Lower leg skin (tissue), 4 donors: ENCODE results near the gene KRTAP10-6. TPM values are rescaled to one million over a fixed set of nuclear protein-coding genes. Genes with fewer than 3 reads are reported as not detected.
A peak's percentile ranks its signal among the peaks of the same experiment; 100 is the strongest.
"Not testable (repeated sequence)": the region's sequence is repeated elsewhere in the genome, so short reads cannot be mapped to it uniquely, and the experiment has no call there.

Source experiments
- DNase-seq, 2 donors: peaks; one replicate each; pipeline ENCODE4 v3.0.0-alpha.2; 2019; ENCODE audit warnings: low spot score in 2 of 2
- H3K4me3 ChIP-seq: fragments of 200-600 bp; sonication (generic); 2 replicates; pipeline ENCODE4 v1.5.1; 2017; ENCODE audit warnings: mild to moderate bottlenecking, low read depth; ENCODE audit not compliant: poor library complexity, severe bottlenecking
- CTCF ChIP-seq, 3 donors: fragments of 450-650 bp; IDR thresholded peaks; one replicate each; pipeline ENCODE4 v1.5.1; 2016; ENCODE audit warnings: antibody characterized with exemption in 3 of 3, mild to moderate bottlenecking in 3 of 3, moderate library complexity in 2 of 3
- POLR2A ChIP-seq, 2 donors: fragments of 450-650 bp; IDR thresholded peaks; one replicate each; pipeline ENCODE4 v1.6.1; 2016 to 2017; ENCODE audit warnings: antibody characterized with exemption in 2 of 2, mild to moderate bottlenecking in 1 of 2, moderate library complexity in 1 of 2
- WGBS, 2 donors: methylation state at CpG; one replicate each; pipeline ENCODE4 v1.1.5; 2018; 5-methylcytosine and 5-hydroxymethylcytosine counted together
- intact Hi-C: fragments of 100-400 bp; cut with DNase I; formaldehyde crosslinking; loops from one replicate; pipeline ENCODE4 v1.15.0; 2023; ENCODE audit warnings: low total_unique reads
- total RNA-seq, 4 donors: library from RNA; depleted of rRNA; stranded (reverse); fragments of >200 nt; gene quantifications; one replicate each; pipeline ENCODE4 v1.1.0, GENCODE V29; 2016

The KRTAP10-6 gene
- total RNA-seq, 4 donors from 2014 or later: 1.3 TPM; not detected in 3

GRCh38 chr21:44558695-44559094, 33.6 kb downstream of the KRTAP10-6 start, which contains the start of gene KRTAP10-3:
TSS of gene KRTAP10-3 (minus strand) at chr21:44558795. CDS start at chr21:44558715, 80 bp downstream.
- intact Hi-C loops: no loop called here
- TF ChIP-seq CTCF (IDR thresholded peaks at IDR 0.05) (no peak), POLR2A (IDR thresholded peaks at IDR 0.05) (no peak)
- H3K4me3 ChIP-seq: no peak within 1 kb of the TSS
- DNase-seq: no peak
- WGBS, 2 donors: 71 to 77% methylated on average over 5 of the region's 5 CpGs

GRCh38 chr21:44558329-44558675, 34.0 kb downstream of the KRTAP10-6 start:
- DNase-seq: peak in 1 of 2 donors; percentile 65

GRCh38 chr21:44557491-44558328, 34.6 kb downstream of the KRTAP10-6 start:
- intact Hi-C loops: no loop called here
- TF ChIP-seq POLR2A (IDR thresholded peaks at IDR 0.05) (no peak), CTCF (IDR thresholded peaks at IDR 0.05) (no peak)
- WGBS, 2 donors: 64 to 70% methylated on average over 30 of the region's 30 CpGs
- H3K4me3 ChIP-seq: no peak overlapping the region
- peak in 1 of 2 donors; percentile 80 for DNase-seq

More at GRCh38 chr21:44558329-44558675, 34.0 kb downstream of the KRTAP10-6 start:
- intact Hi-C loops, H3K4me3 ChIP-seq: not testable (repeated sequence)
- 74 to 77% methylated on average over 10 of the region's 10 CpGs for WGBS, 2 donors

GRCh38 chr21:44556879-44557278, 35.4 kb downstream of the KRTAP10-6 start:
- peak in 1 of 2 donors; percentile 59 for DNase-seq
- WGBS, 2 donors: 83 to 85% methylated on average over 9 of the region's 9 CpGs
- no peak for TF ChIP-seq CTCF (IDR thresholded peaks at IDR 0.05)
- TF ChIP-seq POLR2A (IDR thresholded peaks at IDR 0.05): no peak
- intact Hi-C loops: no loop called here
- no peak overlapping the region for H3K4me3 ChIP-seq

- H3K4me3 ChIP-seq: no peak overlapping the region
- peak in 1 of 2 donors; percentile 61 for DNase-seq
- no peak for TF ChIP-seq POLR2A (IDR thresholded peaks at IDR 0.05)
- no peak for TF ChIP-seq CTCF (IDR thresholded peaks at IDR 0.05)
- intact Hi-C loops: no loop called here
- 49 to 59% methylated on average over 13 of the region's 13 CpGs for WGBS, 2 donors
Observed at GRCh38 chr21:44555200-44555875, 37.0 kb downstream of the KRTAP10-6 start.

- intact Hi-C loops: no loop called here
- no peak overlapping the region for H3K4me3 ChIP-seq
- WGBS, 2 donors: 74 to 80% methylated on average over 13 of the region's 13 CpGs
- peak in 1 of 2 donors; percentile 57 for DNase-seq
- TF ChIP-seq POLR2A (IDR thresholded peaks at IDR 0.05) (no peak), CTCF (IDR thresholded peaks at IDR 0.05) (no peak)
Observed at GRCh38 chr21:44552681-44553080, 39.6 kb downstream of the KRTAP10-6 start.
